HepG2 (cell line): ENCODE measurements around the gene PRSS22. TPM values are rescaled to one million over a fixed set of nuclear protein-coding genes. Genes with fewer than 3 reads are reported as not detected.

Experiments
- ATAC-seq: fragments of 200-7000 bp; cut with Tn5 transposase; 3 replicates; pipeline ENCODE4 v1.9.1; 2020; ENCODE audit warnings: mild to moderate bottlenecking, moderate library complexity
- BruUV-seq: library from RNA; stranded (reverse); fragments of 400-500 nt; replicated peaks from 2 replicates; lab custom pipeline; 2021; lab: Mats Ljungman, UMichigan
- CTCF ChIA-PET: fragments of 300-600 bp; formaldehyde crosslinking; extraction: SDS; loops from one replicate; lab custom pipeline; 2021; ENCODE audit warnings: low total read pairs, inconsistent platforms, low intra/inter-chr PET ratio; lab: Yijun Ruan, JAX
- POLR2A ChIA-PET: fragments of 350-600 bp; sonication (Branson Sonifier 250); formaldehyde crosslinking; loops from one replicate; lab custom pipeline; 2020; ENCODE audit warnings: antibody characterized with exemption, inconsistent platforms; lab: Yijun Ruan, JAX
- DNase-seq: peaks from one replicate; pipeline ENCODE4 v3.0.0-alpha.2; 2015; ENCODE audit warnings: low spot score
- FAIRE-seq: peaks from 3 replicates; lab custom pipeline; 2011; peaks lifted over from hg19 to GRCh38; lab: Jason Lieb, UNC
- H2AFZ ChIP-seq: one replicate; pipeline ENCODE4 v1.6.1; 2011; ENCODE audit warnings: low read length, inconsistent platforms
- H3K27ac ChIP-seq: fragments of 300-600 bp; 3 replicates; pipeline ENCODE4 v1.8.0; 2011; ENCODE audit warnings: mixed run types, mild to moderate bottlenecking, mixed read lengths, low read length, inconsistent platforms; ENCODE audit not compliant: insufficient read depth; ENCODE audit errors: extremely low read length
- H3K27me3 ChIP-seq, 2 experiments: fragments of 200-600 bp in 1 of 2; 2 replicates in 1 of 2; 3 replicates in 1 of 2; pipeline versions ENCODE4 v1.6.0 to v1.8.0; 2011; ENCODE audit warnings: low read length in 2 of 2, mild to moderate bottlenecking in 2 of 2, moderate library complexity in 2 of 2, inconsistent platforms in 1 of 2; ENCODE audit not compliant: insufficient read depth in 2 of 2, control insufficient read depth in 1 of 2
- H3K36me3 ChIP-seq, 2 experiments: fragments of 200-600 bp in 1 of 2; replicated peaks in 1 of 2; 2 replicates in 1 of 2; 3 replicates in 1 of 2; pipeline versions ENCODE4 v1.5.1 to v1.8.0; 2011; ENCODE audit warnings: low read length in 2 of 2, inconsistent platforms in 1 of 2; ENCODE audit not compliant: insufficient read depth in 2 of 2, control insufficient read depth in 1 of 2
- H3K4me1 ChIP-seq: 2 replicates; pipeline ENCODE4 v1.5.1; 2012; ENCODE audit warnings: low read length, inconsistent platforms; ENCODE audit not compliant: insufficient read depth
- H3K4me2 ChIP-seq: 2 replicates; pipeline ENCODE4 v1.6.0; 2011; ENCODE audit warnings: low read depth, low read length, inconsistent platforms
- H3K4me3 ChIP-seq, 3 experiments: fragments of 200-600 bp in 1 of 3; sonication (generic), shearing (Covaris generic) in 1 of 3; replicated peaks in 1 of 3; 2 replicates each; pipeline ENCODE4 v1.5.1; 2011 to 2016; ENCODE audit warnings: low read length in 3 of 3, inconsistent platforms in 2 of 3, low read depth in 2 of 3, mild to moderate bottlenecking in 2 of 3, control low read depth in 1 of 3, mixed read lengths in 1 of 3; ENCODE audit not compliant: insufficient read depth in 1 of 3
- H3K79me2 ChIP-seq: one replicate; pipeline ENCODE4 v1.6.1; 2011; ENCODE audit warnings: low read length, inconsistent platforms; ENCODE audit not compliant: insufficient read depth
- H3K9ac ChIP-seq: 2 replicates; pipeline ENCODE4 v1.6.0; 2011; ENCODE audit warnings: mild to moderate bottlenecking, low read depth, low read length, inconsistent platforms; ENCODE audit not compliant: insufficient read depth
- H3K9me3 ChIP-seq: 2 replicates; pipeline ENCODE4 v1.5.1; 2012; ENCODE audit warnings: mild to moderate bottlenecking, low read length
- H4K20me1 ChIP-seq: 2 replicates; pipeline ENCODE4 v1.6.0; 2011; ENCODE audit warnings: inconsistent platforms, mild to moderate bottlenecking, low read length, moderate library complexity; ENCODE audit not compliant: insufficient read depth
- CHD2 ChIP-seq: IDR thresholded peaks from 2 replicates; pipeline ENCODE4 v1.6.1; 2011; ENCODE audit warnings: low read depth, low read length, improper control_type of control experiment
- KLF16 ChIP-seq, 2 experiments: sonication (generic) in 1 of 2; formaldehyde crosslinking in 1 of 2; IDR thresholded peaks; 2 replicates each; pipeline versions ENCODE4 v1.6.1 to v1.8.0; 2016 to 2023; ENCODE audit warnings: missing genetic modification reagents in 2 of 2, missing compliant biosample characterization in 1 of 2
- RBFOX2 ChIP-seq: fragments of 200-400 bp; formaldehyde crosslinking; IDR thresholded peaks from 2 replicates; pipeline ENCODE4 v1.6.1; 2017; ENCODE audit warnings: low read depth, mild to moderate bottlenecking, low read length
- RFXAP ChIP-seq: sonication (generic); formaldehyde crosslinking; IDR thresholded peaks from 2 replicates; pipeline ENCODE4 v1.4.0; 2020; ENCODE audit warnings: missing genetic modification reagents, borderline replicate concordance
- ZNF598 ChIP-seq: sonication (generic); formaldehyde crosslinking; IDR thresholded peaks from 2 replicates; pipeline ENCODE4 v1.5.1; 2020; ENCODE audit warnings: mild to moderate bottlenecking, missing genetic modification reagents, borderline replicate concordance
- ZNF605 ChIP-seq: sonication (generic); formaldehyde crosslinking; IDR thresholded peaks from 2 replicates; pipeline ENCODE4 v1.8.0; 2022; ENCODE audit warnings: mild to moderate bottlenecking, missing genetic modification reagents
- ZNF609 ChIP-seq: sonication (generic); formaldehyde crosslinking; IDR thresholded peaks from 2 replicates; pipeline ENCODE4 v1.4.0; 2020; ENCODE audit warnings: mild to moderate bottlenecking, missing genetic modification reagents, borderline replicate concordance
- ZNF644 ChIP-seq: IDR thresholded peaks from 2 replicates; pipeline ENCODE4 v1.6.1; 2016; ENCODE audit warnings: low read depth
- ZNF879 ChIP-seq: sonication (generic); formaldehyde crosslinking; IDR thresholded peaks from 2 replicates; pipeline ENCODE4 v1.8.1; 2023; ENCODE audit warnings: missing genetic modification reagents
- WGBS: methylation state at CpG from one replicate; pipeline ENCODE4 v1.1.6; 2017; ENCODE audit warnings: low lambda C conversion rate; 5-methylcytosine and 5-hydroxymethylcytosine counted together
- in situ Hi-C: cut with HindIII; loops from 2 replicates; pipeline ENCODE4 v1.10.0; 2017; ENCODE audit warnings: low pct_unique_long_range_greater_than_20kb; ENCODE audit not compliant: extremely low pct_ligation_motif_present
- intact Hi-C: fragments of 100-400 bp; cut with micrococcal nuclease; formaldehyde crosslinking; loops from one replicate; pipeline ENCODE4 v1.10.0; 2022; ENCODE audit not compliant: unreplicated experiment
- polyA plus RNA-seq, 8 experiments: library from polyadenylated mRNA; depleted of rRNA in 3 of 8; stranded (reverse) in 7 of 8; unstranded in 1 of 8; fragments of >200 nt; fragmentation: Illumina TruSeq in 4 of 8; extraction: Trizol in 4 of 8; gene quantifications; 2 replicates each; pipeline versions ENCODE4 v1.2.1 to v1.2.3, GENCODE V29; 2011 to 2016; ENCODE audit warnings: low read depth in 4 of 8, missing spikeins in 1 of 8, mixed read lengths in 1 of 8; ENCODE audit not compliant: insufficient read depth in 1 of 8
- total RNA-seq, 5 experiments: library from RNA; depleted of rRNA; stranded (reverse); fragments of >200 nt; fragmentation: Illumina TruSeq; extraction: Trizol; gene quantifications; 2 replicates each; pipeline ENCODE4 v1.2.3, GENCODE V29; 2016; ENCODE audit warnings: low read depth in 1 of 5

Gene PRSS22
- total and polyA plus RNA-seq, 2 of the 13 experiments (the other 11 are each of a cell fraction or from before 2014, with no cell fraction given), result 0.24 to 0.32 TPM

- Histone ChIP-seq H3K9me3 (no peaks in the 10 kb centered on the region), H3K4me2 (no peak overlapping the region), H3K79me2 (peaks cover 2% of the 10 kb centered on the region), H3K27ac (no peak overlapping the region), H3K4me3 (no peak overlapping the region), H3K4me1 (peaks cover 52% of the 10 kb centered on the region), H3K9ac (no peak overlapping the region), H3K36me3 (peaks cover 2 to 4% of the 10 kb centered on the region in 2 experiments; a peak in 2 of 5 replicates), H2AFZ (no peak overlapping the region), H4K20me1 (no peaks in the 10 kb centered on the region; the same call in 1 of the 2 replicates), H3K27me3 (no peaks in the 10 kb centered on the region; a peak in 1 of 5 replicates)
- ChIA-PET CTCF (no interaction called here), POLR2A (no interaction called here)
- ATAC-seq (no peak), FAIRE-seq (no peak), DNase-seq (no peak)
- 96% methylated on average over 9 of the region's 15 CpGs for WGBS
- in situ Hi-C loops, result no loop called here
- intact Hi-C loops, result no loop called here
- TF ChIP-seq ZNF644 (no peak), RBFOX2 (no peak), ZNF879 (CRISPR knock-in tag) (no peak), CHD2 (no peak), ZNF605 (CRISPR knock-in tag) (no peak)
- BruUV-seq, result no TSS peak
These were observed 42.6 kb upstream of the PRSS22 start for GRCh38 chr16:2900526-2901075.

- Histone ChIP-seq H3K9me3 (no peaks in the 10 kb centered on the region), H3K9ac (0 out of 2 replicates have a peak overlapping the region, but pooled peaks have one; percentile 26), H4K20me1 (no peaks in the 10 kb centered on the region; the same call in 1 of the 2 replicates), H2AFZ (no peak overlapping the region), H3K4me3 (peak overlapping the region in 1 of 3 experiments; percentile 2; a peak in 1 of 6 replicates), H3K27ac (peak overlapping the region; percentile 80), H3K27me3 (no peaks in the 10 kb centered on the region; a peak in 1 of 5 replicates), H3K4me1 (peaks cover 58% of the 10 kb centered on the region), H3K4me2 (peak overlapping the region; percentile 20), H3K36me3 (peaks cover 2 to 4% of the 10 kb centered on the region in 2 experiments; a peak in 2 of 5 replicates), H3K79me2 (no peaks in the 10 kb centered on the region)
- in situ Hi-C loops, result no loop called here
- FAIRE-seq (no peak), DNase-seq (no peak), ATAC-seq (no peak)
- ChIA-PET POLR2A (interaction anchor here (1.1 to 2.2 kb wide), 4 partner anchors 12 to 30 kb away, joined by 4 to 24 read pairs (median 6); partner anchors contain the start of genes FLYWCH1 and FLYWCH2), CTCF (no interaction called here)
- intact Hi-C loops, result no loop called here
- TSS peak; percentile 48 for BruUV-seq
- WGBS, result 54% methylated on average over 10 of the region's 13 CpGs
- TF ChIP-seq KLF16 (CRISPR knock-in tag; IDR thresholded peaks at IDR 0.05), result no peak
- TF ChIP-seq RFXAP (CRISPR knock-in tag), result 0 out of 2 replicates have a peak, but pooled peaks have one; percentile 8
- 0 out of 2 replicates have a peak, but pooled peaks have one; percentile 2 for TF ChIP-seq ZNF598 (CRISPR knock-in tag)
- no peak for TF ChIP-seq ZNF609
These were observed 41.6 kb upstream of the PRSS22 start for GRCh38 chr16:2899564-2900072.
